HG02623 (cell line): ENCODE measurements around the gene NINJ1.
"Not testable (repeated sequence)": the region's sequence is repeated elsewhere in the genome, so short reads cannot be mapped to it uniquely, and the experiment has no call there.

Experiments used
- ATAC-seq: cut with Tn5 transposase; IDR thresholded peaks from one replicate; pipeline ENCODE4 v1.9.1; 2021; ENCODE audit warnings: moderate library complexity; ENCODE audit not compliant: unreplicated experiment

NINJ1 gene

DNA sequence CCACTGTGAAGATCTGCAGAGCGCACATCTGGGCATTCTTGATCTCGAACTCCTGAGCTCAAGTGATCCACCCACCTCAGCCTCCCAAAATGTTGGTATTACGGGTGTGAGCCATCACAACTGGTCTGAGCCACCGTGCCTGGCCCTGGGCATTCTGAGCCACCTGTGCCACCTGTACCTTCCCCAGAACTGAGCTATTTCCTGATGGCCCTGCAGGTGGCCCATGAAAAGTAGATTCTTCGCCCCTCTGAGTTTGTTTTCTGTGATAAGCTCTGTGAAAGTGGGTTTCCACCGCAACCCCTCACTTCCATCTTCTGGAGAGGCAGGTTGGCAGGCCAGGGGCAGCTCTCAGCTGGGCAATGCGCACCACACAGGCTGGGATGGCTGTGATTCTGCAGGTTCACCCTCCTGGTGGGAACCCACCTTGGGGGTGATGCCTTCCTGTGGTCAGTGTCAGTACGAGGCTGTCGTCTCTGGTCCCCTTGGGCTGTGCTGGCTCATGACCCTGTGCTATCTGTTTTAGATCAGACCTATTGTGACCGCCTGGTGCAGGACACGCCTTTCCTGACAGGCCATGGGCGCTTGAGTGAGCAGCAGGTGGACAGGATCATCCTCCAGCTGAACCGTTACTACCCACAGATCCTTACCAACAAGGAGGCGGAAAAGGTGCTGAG lies 26.8 kb downstream of the NINJ1 start:
- ATAC-seq = no peak

DNA sequence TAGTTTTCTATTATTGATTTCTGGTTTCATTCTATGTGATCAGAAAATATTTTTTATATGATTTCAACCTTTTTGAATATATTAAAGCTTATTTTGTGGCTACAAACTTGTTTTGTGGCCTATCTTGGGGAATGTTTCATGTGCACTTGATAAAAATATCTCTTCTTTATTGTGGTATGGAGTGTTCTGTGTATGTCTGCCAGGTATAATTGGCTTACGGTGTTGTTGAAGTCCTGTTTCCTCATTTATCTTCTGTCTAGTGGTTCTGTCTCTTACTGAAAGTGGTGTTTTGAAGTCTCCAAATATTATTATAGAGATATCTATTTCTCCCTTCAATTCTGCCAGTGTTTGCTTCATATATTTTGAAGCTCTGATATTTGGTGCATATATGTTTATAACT lies 28.4 kb downstream of the NINJ1 start:
- no peak for ATAC-seq

DNA sequence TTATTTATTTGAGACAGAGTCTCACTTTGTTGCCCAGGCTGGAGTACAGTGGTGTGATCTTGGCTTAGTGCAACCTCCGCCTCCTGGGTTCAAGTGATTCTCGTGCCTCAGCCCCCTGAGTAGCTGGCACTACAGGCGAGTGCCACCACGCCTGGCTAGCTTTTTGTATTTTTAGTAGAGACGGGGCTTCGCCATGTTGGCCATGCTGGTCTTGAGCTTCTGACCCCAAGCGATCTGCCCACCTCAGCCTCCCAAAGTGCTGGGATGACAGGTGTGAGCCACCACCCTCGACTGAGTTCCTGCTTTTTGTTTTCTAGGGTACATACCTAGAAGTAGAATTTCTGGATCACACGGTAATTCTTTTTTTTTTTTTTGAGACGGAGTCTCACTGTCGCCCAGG lies 33.0 kb downstream of the NINJ1 start:
- ATAC-seq = not testable (repeated sequence)

DNA sequence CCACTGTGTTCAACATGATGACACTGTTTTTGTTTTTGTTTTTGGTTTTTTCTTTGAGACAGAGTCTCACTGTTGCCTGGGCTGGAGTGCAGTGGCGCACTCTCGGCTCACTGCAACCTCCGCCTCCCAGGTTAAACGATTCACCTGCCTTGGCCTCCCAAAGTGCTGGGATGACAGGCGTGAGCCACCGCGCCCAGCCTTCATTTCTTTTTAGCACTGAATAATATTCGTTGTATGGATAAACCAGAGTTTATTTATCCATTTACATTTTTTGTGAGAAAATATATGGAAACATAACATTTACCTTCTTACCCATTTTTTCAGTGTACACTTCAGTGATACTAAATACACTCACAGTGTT lies 33.8 kb downstream of the NINJ1 start:
- no peak for ATAC-seq

DNA sequence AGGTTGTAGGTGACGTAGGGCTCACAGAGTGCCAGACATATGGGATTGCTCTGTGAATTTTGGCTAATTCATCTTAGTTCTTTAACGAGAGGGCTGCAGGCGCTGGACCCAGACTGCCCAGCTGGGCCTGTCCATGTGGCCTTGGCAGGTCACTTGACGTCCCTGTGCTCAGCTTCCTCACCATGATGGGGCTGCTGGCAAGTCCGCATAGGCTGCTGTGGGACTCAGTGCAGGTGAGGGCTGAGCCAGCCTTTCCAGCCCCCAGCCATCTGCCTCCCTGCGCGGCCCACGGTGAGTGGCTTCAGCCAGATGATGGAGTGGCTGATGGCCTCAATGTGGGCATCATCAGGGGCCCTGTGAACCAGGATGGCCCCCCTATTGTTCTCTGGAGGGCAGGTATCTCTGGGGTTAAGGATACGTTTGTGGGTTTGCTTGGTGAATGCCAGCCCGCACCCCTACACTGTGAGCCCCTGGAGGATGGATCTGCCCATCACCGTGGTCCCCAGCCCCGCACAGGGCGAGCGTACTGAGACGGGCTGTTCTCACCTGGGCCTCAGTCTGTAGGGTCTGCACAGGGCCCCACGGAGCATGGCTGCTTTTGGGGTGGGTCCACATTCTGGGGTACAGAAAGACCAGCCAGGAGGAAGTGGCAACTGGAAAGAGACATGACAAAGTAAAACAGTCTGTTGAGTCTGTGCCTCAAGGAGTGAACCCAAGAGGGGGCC lies 34.3 kb downstream of the NINJ1 start:
- ATAC-seq = no peak

DNA sequence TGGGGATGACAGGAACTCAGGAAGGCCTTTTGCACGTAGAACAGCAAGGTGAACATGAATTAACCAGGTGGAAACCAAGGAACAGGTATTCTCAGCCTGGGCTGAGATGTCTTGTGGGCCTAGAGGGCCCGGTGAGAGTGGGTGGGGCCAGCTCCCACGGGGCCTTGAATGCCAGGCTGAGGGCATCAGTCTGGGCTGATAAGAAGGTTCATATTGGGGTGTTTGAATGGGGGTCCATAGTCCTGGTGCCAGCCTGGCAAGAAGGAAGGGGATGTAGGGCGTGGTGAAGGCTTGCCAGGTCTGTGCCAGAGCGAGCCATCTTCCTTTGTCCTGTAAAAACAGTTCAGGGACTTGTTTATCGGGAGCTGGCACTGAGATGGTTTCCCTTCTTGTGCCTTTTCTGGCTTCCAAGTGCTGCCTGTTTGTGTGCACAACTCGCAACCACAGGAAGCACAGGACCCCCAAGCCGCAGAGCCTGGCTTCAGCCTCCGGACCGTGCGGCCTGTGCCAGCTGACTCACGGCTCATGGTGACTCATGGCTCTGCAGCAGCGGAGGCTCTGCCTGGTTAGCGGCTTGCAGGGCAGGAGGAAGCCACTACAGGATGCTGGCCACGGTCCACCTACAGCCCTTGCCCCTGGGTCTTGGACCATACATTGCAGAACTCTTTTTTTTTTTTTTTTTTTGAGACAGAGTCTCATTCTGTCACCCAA lies 35.7 kb downstream of the NINJ1 start:
- no peak for ATAC-seq

DNA sequence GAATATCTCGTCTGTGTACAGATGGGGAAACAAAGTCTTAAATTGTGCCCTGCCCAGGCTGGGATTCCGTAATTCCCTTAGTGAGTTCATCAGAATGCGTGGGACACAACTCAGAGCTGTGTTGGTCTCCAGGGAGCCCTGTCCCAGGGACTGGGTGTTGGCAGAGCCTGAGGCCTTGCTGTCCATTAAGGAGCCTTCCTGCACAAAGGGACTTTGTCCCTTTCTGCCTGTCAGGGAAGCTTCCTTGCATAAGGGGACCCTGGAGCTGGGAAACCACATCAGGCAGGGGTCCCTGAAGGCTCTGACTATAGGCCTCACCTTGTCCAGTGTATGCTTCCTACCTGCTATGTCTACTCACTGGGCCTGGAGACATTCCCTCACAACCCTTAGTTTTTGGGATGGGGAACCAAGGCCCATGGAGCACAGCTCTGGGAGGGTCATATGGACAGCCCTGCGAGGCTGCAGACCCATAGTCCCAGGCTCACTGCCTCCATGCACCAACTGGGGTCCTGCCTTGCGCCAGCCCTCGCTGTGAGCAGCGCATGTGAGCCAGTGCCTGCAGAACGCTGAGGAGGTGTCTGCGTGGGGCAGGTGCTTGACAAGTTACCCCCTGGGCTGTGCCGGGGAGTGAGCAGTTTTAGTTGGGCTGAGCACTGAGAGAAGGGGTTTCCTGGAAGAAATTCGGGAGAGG lies 36.4 kb downstream of the NINJ1 start:
- no peak for ATAC-seq

DNA sequence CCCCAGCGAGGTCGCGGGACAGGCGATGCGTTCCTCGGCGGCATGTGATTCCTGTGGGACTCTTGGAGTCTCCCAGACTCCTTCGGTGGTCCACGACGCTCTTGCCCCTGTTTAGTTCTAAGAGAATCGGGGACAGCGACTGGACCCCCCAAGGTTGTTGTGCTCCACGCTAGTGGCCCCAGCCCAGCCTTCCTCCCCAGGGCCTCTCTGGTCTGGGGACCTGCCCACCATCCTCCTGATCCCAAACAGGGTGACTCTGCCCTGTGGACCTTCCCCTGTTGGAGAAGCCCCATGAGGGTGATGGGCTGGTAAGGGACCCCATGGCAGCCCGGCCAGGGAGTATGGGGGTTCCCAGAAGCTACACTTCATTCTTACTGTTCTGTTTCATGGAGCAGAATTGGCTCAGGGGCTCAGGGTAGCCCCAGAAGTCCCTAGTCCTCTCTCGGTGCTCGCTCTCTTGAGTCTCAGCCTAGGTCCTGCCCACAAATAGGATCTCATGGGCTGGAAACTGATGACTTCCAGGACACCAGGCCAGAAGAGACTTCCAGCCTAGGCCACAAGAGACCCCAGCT lies 37.2 kb downstream of the NINJ1 start:
- ATAC-seq = no peak

DNA sequence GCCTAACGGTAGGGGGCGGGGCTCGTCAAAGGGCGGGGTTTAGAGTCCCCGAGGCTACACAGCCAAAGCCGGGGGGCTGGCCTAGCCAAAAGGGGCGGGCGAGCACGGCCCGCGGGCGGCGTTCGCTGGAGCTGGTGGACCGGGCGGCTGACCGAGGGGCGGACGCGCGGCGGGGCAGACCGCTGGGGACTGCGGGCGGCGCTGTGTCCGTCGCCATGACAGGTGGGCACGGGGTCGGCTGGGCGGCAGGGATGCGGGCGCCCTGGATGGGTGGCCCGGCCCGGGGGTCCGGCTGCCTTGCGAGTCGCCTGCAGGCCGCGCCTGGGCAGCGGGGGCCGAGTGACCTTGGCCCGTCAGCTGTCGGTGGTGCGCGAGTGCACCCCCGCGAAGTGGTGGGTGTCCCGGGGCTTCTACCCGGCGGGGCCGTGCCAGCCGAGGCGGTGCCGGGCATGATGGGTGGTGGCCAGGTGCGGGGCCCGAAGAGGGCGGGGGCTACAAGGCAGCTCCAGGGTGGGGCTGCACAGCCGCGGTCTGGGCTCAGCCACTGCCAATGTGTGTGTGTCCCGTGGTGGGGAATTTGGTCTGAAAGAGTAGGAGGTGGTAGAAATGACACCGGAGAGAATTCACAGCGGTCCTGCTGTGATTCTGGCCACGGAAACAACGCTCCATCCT lies 37.8 kb downstream of the NINJ1 start, which contains the start of gene CARD19:
CARD19 (plus strand) TSS at position 87 of the 672 bp plus-strand sequence; CDS start at position 216, 129 bp downstream.
- peak; percentile 8 for ATAC-seq

DNA sequence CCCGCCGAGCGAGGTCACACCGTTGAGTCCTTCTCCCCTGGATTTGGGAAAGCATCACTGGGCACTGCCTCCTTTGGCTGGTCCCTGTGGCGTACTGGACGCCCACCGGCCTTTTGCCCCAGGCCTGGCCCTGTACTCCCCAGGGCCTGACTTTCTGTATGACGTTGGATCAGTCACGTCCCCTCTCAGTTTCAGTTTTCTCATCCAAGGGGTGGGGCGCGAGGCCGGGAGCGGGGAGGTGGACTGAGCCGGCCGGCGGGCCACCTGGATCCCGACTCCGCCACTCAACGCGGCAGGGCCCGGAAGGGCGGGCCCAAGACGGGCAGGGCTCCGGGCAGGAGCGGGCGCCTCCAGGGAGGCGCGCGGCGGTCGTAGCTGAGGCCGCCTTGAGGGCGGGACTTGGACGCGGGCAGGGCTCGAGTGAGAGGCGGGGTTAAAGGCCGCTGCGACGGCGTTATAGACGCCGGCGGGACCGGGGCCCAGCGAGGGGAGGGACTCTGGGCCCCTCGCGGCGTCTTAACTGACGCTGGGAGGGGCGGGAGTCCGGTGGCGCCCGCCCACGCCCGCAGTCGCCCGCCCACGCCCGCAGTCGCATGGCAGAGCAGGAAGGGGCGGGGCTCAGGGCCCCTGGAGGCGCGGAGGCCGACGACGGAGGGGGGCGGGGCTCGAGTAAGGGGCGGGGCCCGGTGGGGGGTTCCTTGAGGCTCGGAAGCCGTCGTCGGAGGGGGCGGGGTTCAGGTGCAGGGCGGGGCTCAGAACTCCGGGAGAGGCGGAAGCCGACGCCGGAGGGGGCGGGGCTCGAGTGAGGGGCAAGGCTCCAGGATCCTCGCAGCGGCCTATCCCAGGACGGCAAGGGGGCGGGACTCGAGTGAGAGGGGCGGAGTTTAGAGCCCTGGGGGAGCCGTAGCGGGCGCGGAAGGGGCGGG lies 38.6 kb downstream of the NINJ1 start:
- peak; percentile 60 for ATAC-seq

DNA sequence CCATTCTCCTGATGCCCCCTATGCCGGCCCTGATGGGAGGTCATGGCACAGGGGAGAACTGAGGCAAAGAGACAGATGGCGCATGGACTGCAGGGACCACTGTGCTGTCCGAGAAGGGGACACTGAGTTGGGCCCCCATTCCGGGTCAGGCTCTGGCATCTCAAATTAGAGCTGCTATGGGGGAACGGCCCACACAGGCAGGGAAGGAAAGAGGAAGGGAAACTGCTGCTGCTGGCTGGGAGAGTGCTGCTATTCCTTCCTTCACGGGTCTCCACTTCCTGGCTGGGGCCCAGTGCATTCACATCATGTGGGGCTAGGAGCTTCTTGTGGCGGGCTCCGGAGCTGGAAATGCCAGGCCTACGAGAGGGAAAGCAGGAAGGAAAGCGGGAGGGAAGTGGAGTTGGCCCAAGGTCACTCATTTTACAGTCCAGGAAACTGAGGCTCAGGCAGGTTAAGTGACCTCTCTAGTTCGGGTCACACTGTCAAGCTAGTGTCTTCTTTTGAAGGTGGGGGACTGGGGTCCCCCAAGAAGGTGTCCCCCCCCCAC lies 39.3 kb downstream of the NINJ1 start:
- ATAC-seq = no peak

DNA sequence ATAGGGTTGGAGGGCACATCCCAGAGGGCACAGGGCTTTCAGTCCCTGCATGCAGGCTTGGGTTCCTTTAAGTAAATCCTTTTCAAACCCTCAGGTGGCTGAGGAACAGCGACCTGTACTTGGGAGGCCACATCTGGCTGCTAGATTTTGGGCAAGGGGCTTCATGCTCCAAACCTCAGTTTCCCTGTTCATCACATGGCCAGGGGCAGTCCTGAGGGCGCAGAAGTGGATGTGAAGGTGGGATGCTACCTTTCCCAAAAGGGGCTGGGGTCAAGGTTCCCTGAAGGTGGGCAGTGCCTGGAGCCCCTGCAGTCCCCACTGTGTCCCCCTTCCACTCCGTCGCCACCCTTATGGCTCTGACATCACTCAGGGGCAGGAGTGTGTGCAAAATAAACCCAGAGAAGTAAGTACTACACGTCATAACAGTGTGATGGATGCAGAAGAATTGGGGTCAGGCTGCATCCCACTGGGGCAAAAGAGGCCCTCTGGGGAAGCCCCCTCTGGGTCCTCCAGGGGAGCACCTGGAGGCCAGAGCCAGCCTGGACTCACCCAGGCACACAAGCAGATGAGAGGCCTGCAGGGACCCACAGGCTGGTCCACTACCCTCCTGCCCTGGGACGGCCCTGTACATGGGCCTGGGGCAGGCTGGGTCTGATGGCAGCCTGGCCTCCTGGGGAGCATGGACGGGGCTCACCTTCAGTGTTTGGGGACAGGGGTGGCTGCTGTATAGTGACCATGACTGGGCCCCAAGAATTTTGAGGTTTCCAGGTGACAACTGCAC lies 40.0 kb downstream of the NINJ1 start:
- ATAC-seq = no peak

DNA sequence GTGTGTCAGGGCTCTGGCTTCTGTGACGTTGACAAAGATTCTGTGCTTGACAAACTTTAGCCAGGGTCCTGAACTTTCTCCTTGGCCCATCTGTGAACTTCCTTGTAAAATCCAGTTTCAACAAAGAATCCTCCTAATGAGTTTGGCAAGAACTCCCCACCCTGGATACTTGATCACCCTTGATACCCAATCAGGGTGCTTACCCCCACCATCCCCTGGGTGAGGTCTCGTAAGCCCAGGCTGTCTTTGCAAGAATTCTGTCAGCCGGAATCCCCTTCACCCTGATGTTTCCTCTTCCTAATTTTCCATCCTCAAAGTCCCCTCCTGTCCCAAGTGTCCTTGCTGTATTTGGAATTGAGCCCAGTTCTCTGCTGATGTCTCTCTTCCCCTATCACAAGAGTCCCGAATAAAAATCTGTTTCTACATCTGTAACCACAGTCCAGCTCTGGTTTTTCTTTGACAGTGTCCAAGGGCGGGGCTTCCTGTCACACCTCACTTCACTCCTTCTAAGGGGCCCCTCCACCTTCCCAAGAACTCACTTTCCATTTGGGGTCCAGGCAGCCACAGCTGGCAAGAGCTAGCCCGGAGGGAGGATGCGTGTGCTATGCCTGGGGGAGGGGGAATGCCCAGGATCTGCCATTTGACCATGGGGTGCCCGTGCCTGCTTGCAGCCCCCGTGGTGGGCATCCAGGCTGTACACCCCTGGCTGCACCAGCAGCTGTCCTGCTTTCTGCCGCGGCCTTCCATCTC lies 40.7 kb downstream of the NINJ1 start:
- ATAC-seq = no peak

DNA sequence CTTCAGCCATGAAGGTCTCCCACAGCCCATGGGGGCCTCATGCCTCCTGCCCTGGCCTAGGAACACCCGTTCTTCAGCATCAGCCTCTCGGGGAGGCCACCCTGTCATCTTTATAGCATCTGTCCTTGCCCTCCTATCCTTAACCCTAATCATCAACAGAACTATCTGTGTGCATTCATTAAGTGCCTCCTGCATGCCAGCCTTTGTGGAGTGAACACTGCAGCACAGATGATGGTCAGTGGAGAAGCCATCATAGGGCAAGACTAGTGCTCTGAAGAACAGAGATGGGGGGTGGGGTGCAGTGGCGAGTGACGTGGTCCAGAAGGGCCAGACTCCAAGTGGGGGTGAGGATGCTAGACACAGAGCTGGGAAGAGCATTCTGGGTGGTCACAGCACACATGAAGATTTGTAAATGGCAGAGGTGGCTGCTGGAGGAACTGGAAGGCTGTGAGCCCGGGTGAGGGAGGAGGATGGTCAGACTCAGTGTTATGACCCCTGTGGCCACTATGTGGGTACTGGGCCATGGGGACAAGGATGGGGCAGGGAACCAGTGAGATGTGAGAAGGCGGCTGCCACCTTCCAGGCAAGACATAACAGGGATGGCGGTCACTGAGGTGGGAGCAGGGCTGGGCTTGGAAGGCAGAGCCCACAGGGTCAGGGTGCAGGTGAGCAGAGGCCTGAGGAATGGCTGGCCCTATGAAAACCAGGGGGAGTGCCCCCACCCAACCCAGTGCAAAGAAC lies 41.6 kb downstream of the NINJ1 start:
- no peak for ATAC-seq

DNA sequence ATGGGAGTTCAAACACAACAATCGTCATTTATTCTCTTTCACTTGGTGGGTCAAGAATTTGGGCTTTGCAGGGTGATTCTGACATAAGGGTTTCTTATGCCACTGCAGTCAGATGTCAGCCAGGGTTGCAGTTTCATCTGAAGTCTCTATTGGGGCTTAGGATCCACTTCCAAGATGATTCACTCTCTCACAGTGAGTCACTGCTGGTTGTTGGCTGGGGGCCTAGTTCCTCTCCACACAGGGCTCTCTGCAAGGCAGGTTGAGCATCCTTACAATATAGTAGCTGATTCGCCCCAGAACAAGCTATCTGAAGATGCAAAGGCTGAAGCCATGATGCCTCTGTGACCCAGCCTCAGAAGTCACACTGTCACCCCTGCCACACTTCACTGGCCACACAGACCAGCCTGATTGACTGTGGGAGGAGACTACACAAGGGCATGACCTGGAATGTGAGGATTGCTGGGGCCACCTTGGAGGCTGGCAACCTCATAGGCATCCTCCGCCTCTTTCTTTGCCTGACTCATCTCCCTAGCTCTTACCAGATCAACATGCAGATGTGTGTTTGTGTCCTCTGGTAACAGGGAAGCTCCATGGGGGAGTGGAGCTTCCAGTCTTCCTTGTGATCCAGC lies 42.5 kb downstream of the NINJ1 start:
- ATAC-seq = no peak

DNA sequence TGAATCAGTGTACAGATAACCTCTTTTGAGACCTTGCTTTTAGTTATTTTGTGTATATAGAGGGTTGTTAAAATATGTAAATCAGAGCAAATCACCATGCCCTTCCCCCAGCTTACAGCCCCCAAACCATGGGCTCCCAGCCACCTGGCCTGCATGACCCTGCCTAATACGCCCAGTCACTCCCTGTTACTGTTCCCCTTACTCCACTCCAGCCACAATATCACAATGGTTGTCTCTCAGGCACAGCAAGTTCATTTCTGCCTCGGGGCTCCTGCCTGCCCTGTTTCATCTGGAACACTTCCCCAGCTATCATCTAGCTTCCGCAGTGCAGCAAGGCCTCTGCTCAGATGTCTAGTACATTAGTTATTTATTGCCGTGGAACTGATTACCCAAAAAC lies 43.0 kb downstream of the NINJ1 start:
- no peak for ATAC-seq
